Endodermal cell (in vitro differentiated cells): Measurements from ENCODE around the gene PAF1. TPM values are rescaled to one million over a fixed set of nuclear protein-coding genes. Genes with fewer than 3 reads are reported as not detected.

ENCODE experiments used
- DNase-seq: peaks from one replicate; pipeline ENCODE4 v3.0.0-alpha.2; 2017
- H3K27ac ChIP-seq: 2 replicates; pipeline ENCODE4 v1.5.1; 2013; ENCODE audit warnings: mild to moderate bottlenecking, low read depth, low read length, moderate library complexity
- H3K27me3 ChIP-seq: 2 replicates; pipeline ENCODE4 v1.6.1; 2013; ENCODE audit warnings: mild to moderate bottlenecking, low read length, moderate library complexity; ENCODE audit not compliant: insufficient read depth, control insufficient read depth, poor library complexity, severe bottlenecking
- H3K36me3 ChIP-seq: 2 replicates; pipeline ENCODE4 v1.7.0; 2013; ENCODE audit warnings: mild to moderate bottlenecking, low read length, moderate library complexity; ENCODE audit not compliant: control insufficient read depth, insufficient read depth
- H3K4me1 ChIP-seq: one replicate; pipeline ENCODE4 v1.7.0; 2013; ENCODE audit warnings: low read length; ENCODE audit not compliant: control insufficient read depth, insufficient read depth
- H3K4me3 ChIP-seq: 2 replicates; pipeline ENCODE4 v1.5.1; 2013; ENCODE audit warnings: mild to moderate bottlenecking, low read length, moderate library complexity
- H3K9ac ChIP-seq: 2 replicates; pipeline ENCODE4 v1.6.1; 2013; ENCODE audit warnings: mild to moderate bottlenecking, low read length, moderate library complexity; ENCODE audit not compliant: poor library complexity, severe bottlenecking; ENCODE audit errors: extremely low read depth
- H3K9me3 ChIP-seq: 2 replicates; pipeline ENCODE4 v1.6.1; 2013; ENCODE audit warnings: mild to moderate bottlenecking, low read length, moderate library complexity; ENCODE audit not compliant: control insufficient read depth
- H3K27ac Mint-ChIP-seq: 2 replicates; pipeline ENCODE4 v1.8.0; 2020; ENCODE audit warnings: mixed read lengths
- H3K27me3 Mint-ChIP-seq: 2 replicates; pipeline ENCODE4 v1.8.0; 2021; ENCODE audit warnings: mild to moderate bottlenecking, mixed read lengths; ENCODE audit not compliant: insufficient read depth
- H3K36me3 Mint-ChIP-seq: 2 replicates; pipeline ENCODE4 v1.8.0; 2020; ENCODE audit warnings: low read depth, mixed read lengths
- H3K4me1 Mint-ChIP-seq: 2 replicates; pipeline ENCODE4 v1.8.0; 2020; ENCODE audit warnings: mixed read lengths
- H3K4me3 Mint-ChIP-seq: 2 replicates; pipeline ENCODE4 v1.8.0; 2020; ENCODE audit warnings: mild to moderate bottlenecking, moderate library complexity, mixed read lengths
- H3K9me3 Mint-ChIP-seq: 2 replicates; pipeline ENCODE4 v1.8.0; 2020; ENCODE audit warnings: mild to moderate bottlenecking, mixed read lengths
- CTCF ChIP-seq: fragments of 200-600 bp; sonication (generic); conservative IDR thresholded peaks from 2 replicates; pipeline ENCODE4 v1.5.0; 2021; ENCODE audit warnings: antibody characterized with exemption, mild to moderate bottlenecking
- WGBS, 2 experiments: methylation state at CpG; one replicate each; pipeline versions ENCODE4 v1.1.5 to v1.1.7; 2013; ENCODE audit warnings: missing lambda C conversion rate in 2 of 2, mixed read lengths in 1 of 2; ENCODE audit not compliant: insufficient coverage in 1 of 2, insufficient read length in 1 of 2; 5-methylcytosine and 5-hydroxymethylcytosine counted together
- total RNA-seq, 2 donors: library from RNA; stranded (reverse); fragmentation: NEBNext Ultra II Directional in 1 of 2; extraction: Animal tissue kit (Norgen Biotek cat#: 25700) in 1 of 2; gene quantifications; 2 replicates in 1 of 2; 3 replicates in 1 of 2; pipeline ENCODE4 v1.2.1, GENCODE V29; 2021

PAF1 gene
- total RNA-seq, 2 donors from 2014 or later, result 28.4 to 28.8 TPM

GRCh38 chr19:39413272-39413910 lies 22.5 kb upstream of the PAF1 start:
- H3K9me3 ChIP-seq, result no peaks in the 10 kb centered on the region
- Mint-ChIP-seq H3K36me3 (peaks cover 37% of the 10 kb centered on the region), H3K4me3 (peak overlapping the region; percentile 91), H3K9me3 (no peaks in the 10 kb centered on the region), H3K27me3 (no peaks in the 10 kb centered on the region), H3K27ac (peak overlapping the region; percentile 94), H3K4me1 (peaks cover 32% of the 10 kb centered on the region)
- H3K27ac ChIP-seq, result peak overlapping the region; percentile 94
- H3K4me1 ChIP-seq, result peaks cover 6% of the 10 kb centered on the region
- no peak for TF ChIP-seq CTCF
- 0% methylated on average over 16 to 51 of the region's 54 CpGs for WGBS, 2 experiments
- H3K36me3 ChIP-seq, result peaks cover 33% of the 10 kb centered on the region
- peak overlapping the region; percentile 98 for H3K4me3 ChIP-seq
- no peaks in the 10 kb centered on the region for H3K27me3 ChIP-seq
- peak overlapping the region; percentile 98 for H3K9ac ChIP-seq
- peak; percentile 86 for DNase-seq

- Histone ChIP-seq H3K36me3 (peaks cover 30% of the 10 kb centered on the region), H3K4me1 (peaks cover 8% of the 10 kb centered on the region), H3K27me3 (no peaks in the 10 kb centered on the region), H3K27ac (peak overlapping the region; percentile 94), H3K4me3 (peak overlapping the region; percentile 98), H3K9ac (peak overlapping the region; percentile 98), H3K9me3 (no peaks in the 10 kb centered on the region)
- H3K27ac Mint-ChIP-seq, result peak overlapping the region; percentile 93
- 0 to 2% methylated on average over 23 to 24 of the region's 24 CpGs for WGBS, 2 experiments
- no peak for DNase-seq
- H3K4me3 Mint-ChIP-seq, result peak overlapping the region; percentile 91
- H3K9me3 Mint-ChIP-seq, result no peaks in the 10 kb centered on the region
- peaks cover 36% of the 10 kb centered on the region for H3K36me3 Mint-ChIP-seq
- H3K27me3 Mint-ChIP-seq, result no peaks in the 10 kb centered on the region
- TF ChIP-seq CTCF, result no peak
- peaks cover 36% of the 10 kb centered on the region for H3K4me1 Mint-ChIP-seq
These were observed 22.0 kb upstream of the PAF1 start for GRCh38 chr19:39412867-39413271.

- peak within 1 kb of the TSS; percentile 91 for H3K4me3 Mint-ChIP-seq
- peak within 1 kb of the TSS; percentile 94 for H3K27ac Mint-ChIP-seq
- no peaks in the 10 kb centered on the region for H3K27me3 Mint-ChIP-seq
- Histone ChIP-seq H3K4me1 (peaks cover 9% of the 10 kb centered on the region), H3K4me3 (peak within 1 kb of the TSS; percentile 98), H3K9me3 (no peaks in the 10 kb centered on the region), H3K27me3 (no peaks in the 10 kb centered on the region), H3K36me3 (peaks cover 25% of the 10 kb centered on the region), H3K27ac (peak within 1 kb of the TSS; percentile 94), H3K9ac (peak within 1 kb of the TSS; percentile 98)
- H3K4me1 Mint-ChIP-seq, result peaks cover 37% of the 10 kb centered on the region
- no peaks in the 10 kb centered on the region for H3K9me3 Mint-ChIP-seq
- 0% methylated on average over 26 to 60 of the region's 60 CpGs for WGBS, 2 experiments
- H3K36me3 Mint-ChIP-seq, result peaks cover 32% of the 10 kb centered on the region
- DNase-seq, result peak; percentile 99
- TF ChIP-seq CTCF, result peak; percentile 97
These were observed 21.4 kb upstream of the PAF1 start, which contains the start of gene PLEKHG2 for GRCh38 chr19:39412100-39412866. Gene PLEKHG2, plus strand, starts transcription at chr19:39412669. Its CDS starts 1,418 bp downstream, at chr19:39414087.
